MM.1S (cell line): ENCODE results near the gene FOXP1.

Source experiments
- DNase-seq: peaks from one replicate; pipeline ENCODE4 v3.0.0-alpha.2; 2015
- H2AFZ ChIP-seq: fragments of 300-600 bp; sonication (generic); 2 replicates; pipeline ENCODE4 v1.6.0; 2016; ENCODE audit warnings: antibody characterized with exemption, low read length
- H3F3A ChIP-seq: fragments of 300-600 bp; sonication (generic); 2 replicates; pipeline ENCODE4 v1.6.1; 2016; ENCODE audit warnings: mild to moderate bottlenecking, antibody characterized with exemption, low read length, moderate library complexity, mixed read lengths; ENCODE audit not compliant: insufficient read depth
- H3K27ac ChIP-seq: fragments of 300-600 bp; sonication (generic); 2 replicates; pipeline ENCODE4 v1.5.1; 2016; ENCODE audit warnings: mild to moderate bottlenecking, low read length
- H3K27me3 ChIP-seq: fragments of 300-600 bp; sonication (generic); replicated peaks from 2 replicates; pipeline ENCODE4 v1.6.0; 2016; ENCODE audit warnings: low read length; ENCODE audit not compliant: insufficient read depth
- H3K36me3 ChIP-seq: fragments of 300-600 bp; sonication (generic); replicated peaks from 2 replicates; pipeline ENCODE4 v1.6.1; 2016; ENCODE audit warnings: mild to moderate bottlenecking, low read length, mixed read lengths; ENCODE audit not compliant: insufficient read depth
- H3K4me1 ChIP-seq: fragments of 300-600 bp; sonication (generic); 2 replicates; pipeline ENCODE4 v1.6.1; 2016; ENCODE audit warnings: low read length, mixed read lengths
- H3K4me2 ChIP-seq: fragments of 300-600 bp; sonication (generic); 2 replicates; pipeline ENCODE4 v1.6.0; 2016; ENCODE audit warnings: low read depth, low read length
- H3K4me3 ChIP-seq: fragments of 300-600 bp; sonication (generic); 2 replicates; pipeline ENCODE4 v1.5.1; 2016; ENCODE audit warnings: low read length, mixed read lengths
- H3K79me2 ChIP-seq: fragments of 300-600 bp; sonication (generic); 2 replicates; pipeline ENCODE4 v1.6.1; 2016; ENCODE audit warnings: mixed run types, low read length, mixed read lengths
- H3K9ac ChIP-seq: fragments of 300-600 bp; sonication (generic); 2 replicates; pipeline ENCODE4 v1.6.1; 2016; ENCODE audit warnings: low read length, mixed read lengths
- H3K9me2 ChIP-seq: fragments of 300-600 bp; sonication (generic); replicated peaks from 2 replicates; pipeline ENCODE4 v1.6.1; 2016; ENCODE audit warnings: mild to moderate bottlenecking, low read length, mixed read lengths; ENCODE audit not compliant: insufficient read depth
- H3K9me3 ChIP-seq: fragments of 300-600 bp; sonication (generic); replicated peaks from 2 replicates; pipeline ENCODE4 v1.6.1; 2016; ENCODE audit warnings: mild to moderate bottlenecking, low read length, mixed read lengths; ENCODE audit not compliant: insufficient read depth
- H4K20me1 ChIP-seq: fragments of 300-600 bp; sonication (generic); 2 replicates; pipeline ENCODE4 v1.6.1; 2016; ENCODE audit warnings: mild to moderate bottlenecking, low read length, moderate library complexity, mixed read lengths; ENCODE audit not compliant: insufficient read depth
- CTCF ChIP-seq: fragments of 300-600 bp; sonication (generic); IDR thresholded peaks from 2 replicates; pipeline ENCODE4 v1.5.1; 2016; ENCODE audit warnings: antibody characterized with exemption, low read length, mixed read lengths
- EZH2 ChIP-seq: fragments of 300-600 bp; sonication (generic); optimal IDR thresholded peaks from 2 replicates; pipeline ENCODE3; 2017; ENCODE audit warnings: low read depth, mild to moderate bottlenecking, antibody characterized with exemption, low read length, mixed read lengths
- EZH2phosphoT487 ChIP-seq: fragments of 300-600 bp; sonication (generic); IDR thresholded peaks from 2 replicates; pipeline ENCODE4 v1.6.1; 2018; ENCODE audit warnings: antibody characterized with exemption, low read length

FOXP1 gene

GRCh38 chr3:70996082-70996481 lies 587.4 kb downstream of the FOXP1 start:
- no peak for DNase-seq
- no peaks in the 10 kb centered on the region for H3K27me3 ChIP-seq
- TF ChIP-seq EZH2 (no peak), EZH2phosphoT487 (no peak), CTCF (no peak)
- H2AFZ ChIP-seq = no peak overlapping the region
- H3K27ac ChIP-seq = no peak overlapping the region
- H3K9me2 ChIP-seq = no peaks in the 10 kb centered on the region
- H3K36me3 ChIP-seq = no peaks in the 10 kb centered on the region; the same call in 1 of the 2 replicates
- H3K4me1 ChIP-seq = peaks cover 3% of the 10 kb centered on the region
- no peak overlapping the region for H3K4me2 ChIP-seq
- no peak overlapping the region for H3K9ac ChIP-seq
- peaks cover 3% of the 10 kb centered on the region; the same call in 1 of the 2 replicates for H3K79me2 ChIP-seq
- no peaks in the 10 kb centered on the region for H4K20me1 ChIP-seq
- no peaks in the 10 kb centered on the region for H3F3A ChIP-seq
- no peaks in the 10 kb centered on the region for H3K9me3 ChIP-seq
- H3K4me3 ChIP-seq = no peak overlapping the region

- Histone ChIP-seq H3K79me2 (0 out of 2 replicates have a peak, but pooled peaks cover 3% of the 10 kb centered on the region), H3K9ac (no peak overlapping the region), H3K4me1 (no peaks in the 10 kb centered on the region), H3K9me3 (no peaks in the 10 kb centered on the region), H3K9me2 (no peaks in the 10 kb centered on the region), H3K36me3 (no peaks in the 10 kb centered on the region; the same call in 1 of the 2 replicates), H3K4me2 (no peak overlapping the region), H3K4me3 (no peak overlapping the region), H4K20me1 (no peaks in the 10 kb centered on the region), H3F3A (no peaks in the 10 kb centered on the region), H3K27ac (no peak overlapping the region), H3K27me3 (no peaks in the 10 kb centered on the region), H2AFZ (no peak overlapping the region)
- TF ChIP-seq EZH2phosphoT487 (no peak), CTCF (no peak)
- DNase-seq = no peak
Observed at GRCh38 chr3:70994644-70995043, 588.9 kb downstream of the FOXP1 start.

GRCh38 chr3:70992562-70993204 lies 590.8 kb downstream of the FOXP1 start:
- TF ChIP-seq EZH2phosphoT487 = no peak
- no peak for TF ChIP-seq CTCF
- no peak for TF ChIP-seq EZH2
- H3K4me1 ChIP-seq = no peaks in the 10 kb centered on the region
- H3K9me2 ChIP-seq = no peaks in the 10 kb centered on the region
- no peaks in the 10 kb centered on the region for H3K27me3 ChIP-seq
- H2AFZ ChIP-seq = no peak overlapping the region
- H4K20me1 ChIP-seq = no peaks in the 10 kb centered on the region
- no peaks in the 10 kb centered on the region for H3K9me3 ChIP-seq
- no peak overlapping the region for H3K4me3 ChIP-seq
- H3F3A ChIP-seq = no peaks in the 10 kb centered on the region
- peaks cover 6% of the 10 kb centered on the region; the same call in 1 of the 2 replicates for H3K36me3 ChIP-seq
- H3K9ac ChIP-seq = no peak overlapping the region
- DNase-seq = no peak
- no peak overlapping the region for H3K27ac ChIP-seq
- H3K79me2 ChIP-seq = 0 out of 2 replicates have a peak, but pooled peaks cover 3% of the 10 kb centered on the region
- H3K4me2 ChIP-seq = no peak overlapping the region
